HG03571 (cell line): Measurements from ENCODE around the gene AGAP1.

ENCODE experiments used
- ATAC-seq: cut with Tn5 transposase; IDR thresholded peaks from one replicate; pipeline ENCODE4 v1.9.1; 2021; ENCODE audit not compliant: unreplicated experiment

The AGAP1 gene

GRCh38 chr2:235626658-235627057 is 132.8 kb downstream of the AGAP1 start:
- ATAC-seq: no peak

DNA sequence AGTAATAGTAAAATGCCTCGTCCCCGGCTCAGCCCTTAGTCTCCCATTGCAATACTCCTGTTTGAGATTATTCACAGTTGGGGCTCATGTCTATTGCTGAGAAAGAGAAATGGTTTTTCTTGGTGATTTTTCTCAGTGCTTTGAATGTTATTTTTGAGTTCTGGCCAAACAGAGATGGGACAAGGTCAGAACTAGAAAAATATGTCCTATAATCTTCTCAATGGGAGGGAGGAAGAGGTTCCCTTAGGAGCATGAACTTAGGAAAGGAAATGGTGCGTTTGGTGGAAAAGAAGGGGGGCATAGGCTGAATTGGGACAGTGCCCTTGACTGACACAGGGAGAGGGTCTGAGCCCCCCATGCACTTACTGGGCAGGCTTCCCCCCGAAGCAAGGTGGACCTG is 133.8 kb downstream of the AGAP1 start:
- ATAC-seq: no peak

DNA sequence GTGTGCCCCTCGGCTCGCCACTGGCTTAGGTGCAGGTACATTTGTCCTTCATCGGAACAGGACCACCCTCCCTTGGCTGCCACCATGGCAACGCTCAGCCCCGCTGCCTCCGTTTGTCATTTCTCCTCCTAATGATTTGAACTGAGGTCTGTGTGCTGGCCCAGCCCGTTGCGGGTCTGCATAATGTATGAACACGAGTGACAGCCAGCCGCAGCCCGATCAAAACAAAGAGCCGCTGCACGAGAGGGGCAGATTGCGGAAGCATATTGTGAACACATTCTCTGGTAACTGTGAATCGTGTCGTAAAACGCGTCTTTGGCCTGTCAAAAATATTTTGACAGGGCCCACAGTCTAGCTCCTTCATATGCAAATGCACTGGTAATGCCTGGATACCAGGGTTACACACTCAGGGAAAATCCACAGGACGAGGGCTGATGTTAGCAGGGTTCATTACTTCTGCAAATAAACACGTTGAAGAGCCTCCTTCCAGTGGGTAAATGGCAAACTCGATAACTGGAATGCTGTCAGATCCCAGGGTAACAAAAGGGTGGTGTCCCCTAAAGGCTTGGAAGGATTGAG is 137.0 kb downstream of the AGAP1 start:
- ATAC-seq: no peak

GRCh38 chr2:235634435-235635158 is 140.8 kb downstream of the AGAP1 start:
- no peak for ATAC-seq

- ATAC-seq: no peak
These were observed 142.7 kb downstream of the AGAP1 start for GRCh38 chr2:235636546-235636945.

- no peak for ATAC-seq
These were observed 144.1 kb downstream of the AGAP1 start for GRCh38 chr2:235637896-235638295.

DNA sequence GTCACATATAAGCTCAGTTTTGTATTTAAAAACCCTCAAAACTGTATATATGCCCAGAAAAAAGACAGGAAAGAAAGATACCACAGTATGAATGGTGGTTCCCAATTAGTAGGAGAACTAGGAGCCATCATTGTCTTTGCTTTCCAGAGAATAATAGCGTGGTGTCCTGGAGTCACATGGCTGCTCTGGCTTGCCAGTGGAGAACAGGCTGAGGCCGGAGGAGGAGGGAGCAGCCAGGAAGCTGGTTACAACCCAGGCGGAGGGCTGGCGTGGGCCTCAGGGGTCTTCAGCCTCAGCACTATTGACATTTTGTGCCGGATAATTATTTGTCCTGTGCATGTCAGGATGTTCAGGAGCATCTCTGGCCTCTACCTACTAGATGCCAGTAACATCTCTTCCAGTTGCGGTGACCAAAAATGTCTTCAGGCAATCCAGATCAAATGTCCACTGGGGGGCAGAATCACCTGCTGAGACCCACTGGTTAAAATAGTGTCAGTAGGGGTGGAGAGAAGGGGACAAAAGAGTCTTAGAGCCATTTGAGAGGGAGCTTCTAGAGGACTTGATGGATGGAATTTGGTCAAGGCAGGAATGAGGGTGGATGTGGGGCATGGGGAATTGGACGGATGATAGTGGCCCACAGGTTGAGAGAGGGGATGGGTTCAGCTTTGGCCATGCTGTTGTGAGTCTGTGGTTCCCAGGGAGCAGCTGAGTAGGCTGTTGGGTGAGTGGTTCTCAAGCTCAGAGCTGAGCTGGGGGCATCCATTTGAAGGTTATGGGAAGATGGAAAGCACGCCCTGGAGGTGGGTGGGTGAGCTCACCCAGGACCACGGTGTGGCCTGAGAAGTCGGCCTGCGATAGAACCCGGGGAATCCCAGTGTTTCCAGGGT is 144.9 kb downstream of the AGAP1 start:
- ATAC-seq: no peak

DNA sequence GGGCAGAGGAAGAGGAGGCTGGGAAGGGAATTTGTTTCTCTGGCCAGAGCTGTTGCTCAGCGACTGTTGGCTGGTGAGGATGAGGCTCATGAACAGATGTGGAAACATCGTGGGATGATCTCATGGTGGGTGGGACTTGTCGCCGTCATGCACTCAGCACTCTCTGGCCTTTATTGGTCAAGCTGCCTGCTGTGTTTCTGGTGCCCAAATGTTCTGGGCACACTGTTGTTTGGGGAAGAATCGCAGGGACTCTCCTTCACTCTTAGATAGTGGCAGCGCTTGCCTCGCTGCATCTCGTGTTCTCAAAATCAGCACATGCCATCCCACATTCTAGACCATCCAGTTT is 145.6 kb downstream of the AGAP1 start:
- ATAC-seq: no peak

- no peak for ATAC-seq
These were observed 146.0 kb downstream of the AGAP1 start for GRCh38 chr2:235639885-235640284.

DNA sequence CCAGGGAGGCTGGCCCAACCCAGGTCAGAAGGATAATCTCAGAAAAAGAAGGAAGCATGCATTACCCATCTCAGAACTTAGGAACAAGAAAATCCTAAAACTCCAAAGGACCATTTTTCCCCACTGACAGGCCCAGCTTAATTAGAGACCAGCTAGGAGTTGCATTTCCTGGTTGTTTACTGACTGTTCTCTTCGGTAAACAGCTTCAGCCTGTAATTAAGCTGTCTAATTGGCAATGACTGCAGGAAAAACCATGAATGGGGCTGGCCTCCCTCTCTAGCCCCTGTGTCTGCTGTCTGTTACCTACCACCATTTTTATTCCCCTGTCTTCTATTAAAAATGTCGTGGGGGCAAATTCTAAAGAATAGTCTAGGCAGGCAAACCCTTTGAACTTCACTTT is 146.5 kb downstream of the AGAP1 start:
- no peak for ATAC-seq

DNA sequence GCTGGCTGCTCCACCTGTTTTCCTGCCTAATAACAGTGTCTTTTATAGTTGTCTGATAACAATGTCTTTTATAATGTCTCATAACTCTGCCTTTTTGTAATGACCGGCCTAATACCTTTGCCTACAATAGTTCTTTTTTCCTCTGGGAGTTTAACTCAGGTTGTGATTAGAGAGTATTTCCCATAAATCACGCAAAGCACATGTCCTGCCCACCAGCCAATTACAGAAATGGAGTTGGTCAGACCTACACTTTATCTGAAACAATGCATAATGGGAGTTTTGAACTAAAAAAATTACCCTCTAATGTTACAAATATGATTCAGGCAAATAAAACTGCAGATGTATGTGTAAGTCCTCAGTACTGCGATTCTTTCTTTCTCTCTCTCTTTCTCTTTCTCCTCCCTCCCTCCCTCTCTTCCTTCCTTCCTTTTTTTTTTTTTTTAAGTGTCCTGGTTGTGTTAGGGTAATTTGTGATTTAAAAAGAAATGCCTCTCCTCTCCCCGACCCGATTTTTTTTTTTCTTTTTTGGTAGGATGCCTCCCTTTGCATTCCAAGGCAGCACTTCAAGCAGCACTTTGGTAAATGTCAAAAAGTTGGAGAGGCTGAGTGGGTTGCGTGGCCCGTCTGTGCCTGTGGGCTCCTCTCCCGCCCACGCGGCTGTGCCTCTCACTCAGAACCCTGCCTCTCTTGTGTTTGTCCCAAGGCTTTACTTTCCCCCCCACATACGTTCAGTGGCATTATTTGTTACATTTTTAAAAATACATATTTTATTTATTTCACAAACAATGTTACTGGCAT is 147.3 kb downstream of the AGAP1 start:
- no peak for ATAC-seq

GRCh38 chr2:235641956-235642355 is 148.1 kb downstream of the AGAP1 start:
- no peak for ATAC-seq

- ATAC-seq: no peak
These were observed 148.7 kb downstream of the AGAP1 start for GRCh38 chr2:235642446-235643098.

DNA sequence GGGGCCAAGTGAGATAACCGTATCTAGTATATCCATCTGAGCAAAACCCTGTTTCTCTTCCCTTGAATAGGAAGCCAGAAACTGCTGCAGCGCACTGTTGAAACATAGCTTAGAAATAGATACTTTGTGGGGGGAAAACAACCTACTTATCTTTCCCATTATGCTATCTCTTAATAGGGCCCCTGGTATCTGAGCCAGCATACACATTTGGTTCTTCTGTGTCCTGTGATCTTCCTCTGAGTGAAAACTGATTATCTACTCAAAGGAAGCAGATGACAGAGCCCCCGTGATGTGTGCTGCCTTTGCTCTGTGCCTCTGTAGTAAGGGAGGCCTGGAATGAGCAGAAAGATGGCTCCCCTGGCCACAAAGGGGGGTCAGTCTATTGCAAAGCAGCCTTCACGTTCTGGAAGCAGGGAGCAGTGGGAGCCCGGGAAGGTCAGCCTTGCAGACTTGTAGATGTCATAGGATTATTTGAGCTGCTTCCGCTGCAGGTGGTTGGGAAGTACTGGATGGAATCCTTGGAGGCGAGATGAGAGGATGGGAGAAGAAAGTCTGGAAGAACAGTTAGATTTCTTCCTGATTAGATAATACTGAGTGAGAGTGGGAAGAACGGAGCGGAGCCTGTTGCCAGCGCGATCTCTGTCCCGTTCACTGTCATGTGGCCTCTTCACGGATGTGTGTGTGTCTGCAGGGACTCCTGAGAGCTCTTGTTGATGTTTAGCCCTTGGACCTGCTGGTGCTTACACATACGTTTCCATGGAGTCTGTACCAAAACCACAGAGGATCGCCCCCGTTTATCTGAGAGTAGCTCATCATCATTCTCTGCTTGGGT is 150.1 kb downstream of the AGAP1 start:
- no peak for ATAC-seq

DNA sequence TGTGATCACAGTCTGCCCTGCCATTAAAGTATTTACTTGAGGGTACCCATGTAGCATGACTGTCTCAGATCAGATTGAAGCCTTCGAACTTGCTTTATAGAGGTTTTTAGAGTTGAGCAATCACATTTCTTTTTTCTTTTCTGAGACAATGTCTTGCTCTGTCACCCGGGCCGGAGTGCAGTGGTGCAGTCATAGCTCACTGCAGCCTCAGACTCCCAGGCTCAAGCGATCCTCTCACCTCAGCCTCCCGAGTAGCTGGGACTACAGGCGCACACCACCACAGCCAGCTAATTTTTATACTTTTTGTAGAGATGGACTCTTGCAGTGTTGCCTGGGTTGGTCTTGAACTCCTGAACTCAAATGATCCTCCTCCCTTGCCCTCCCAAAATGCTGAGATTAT is 153.4 kb downstream of the AGAP1 start:
- ATAC-seq: no peak

- no peak for ATAC-seq
These were observed 154.0 kb downstream of the AGAP1 start for GRCh38 chr2:235647877-235648276.

- no peak for ATAC-seq
These were observed 155.6 kb downstream of the AGAP1 start for GRCh38 chr2:235649418-235649817.

GRCh38 chr2:235651643-235652042 is 157.8 kb downstream of the AGAP1 start:
- no peak for ATAC-seq

- no peak for ATAC-seq
These were observed 160.4 kb downstream of the AGAP1 start for GRCh38 chr2:235654103-235654813.
